Chondrocyte (in vitro differentiated cells): Measurements from ENCODE around the gene THAP10. TPM values are rescaled to one million over a fixed set of nuclear protein-coding genes. Genes with fewer than 3 reads are reported as not detected.
A peak's percentile ranks its signal among the peaks of the same experiment; 100 is the strongest.

Experiments used
- DNase-seq: peaks from one replicate; pipeline ENCODE4 v3.0.0; 2021; ENCODE audit warnings: mixed read lengths, low spot score
- H3K27ac Mint-ChIP-seq: one replicate; pipeline ENCODE4 v1.8.0; 2021; ENCODE audit warnings: mild to moderate bottlenecking, moderate library complexity, mixed read lengths; ENCODE audit not compliant: unreplicated experiment
- H3K27me3 Mint-ChIP-seq: 2 replicates; pipeline ENCODE4 v1.8.0; 2021; ENCODE audit warnings: low read depth, mixed read lengths
- H3K36me3 Mint-ChIP-seq: 2 replicates; pipeline ENCODE4 v1.8.0; 2021; ENCODE audit warnings: low read depth, mixed read lengths
- H3K4me1 Mint-ChIP-seq: 2 replicates; pipeline ENCODE4 v1.8.0; 2021; ENCODE audit warnings: low read depth, mild to moderate bottlenecking, mixed read lengths
- H3K4me3 Mint-ChIP-seq: one replicate; pipeline ENCODE4 v1.8.0; 2021; ENCODE audit warnings: mild to moderate bottlenecking, moderate library complexity, mixed read lengths; ENCODE audit not compliant: unreplicated experiment
- H3K9me3 Mint-ChIP-seq: 2 replicates; pipeline ENCODE4 v1.8.0; 2021; ENCODE audit warnings: low read depth, mixed read lengths
- CTCF ChIP-seq: fragments of 200-600 bp; sonication (generic); IDR thresholded peaks from 2 replicates; pipeline ENCODE4 v1.5.0; 2021; ENCODE audit warnings: antibody characterized with exemption, mild to moderate bottlenecking, moderate library complexity
- total RNA-seq: library from RNA; stranded (reverse); gene quantifications from 3 replicates; pipeline ENCODE4 v1.2.1, GENCODE V29; 2021

Gene THAP10
- total RNA-seq, 1 donor from 2014 or later = 2.2 TPM

DNA sequence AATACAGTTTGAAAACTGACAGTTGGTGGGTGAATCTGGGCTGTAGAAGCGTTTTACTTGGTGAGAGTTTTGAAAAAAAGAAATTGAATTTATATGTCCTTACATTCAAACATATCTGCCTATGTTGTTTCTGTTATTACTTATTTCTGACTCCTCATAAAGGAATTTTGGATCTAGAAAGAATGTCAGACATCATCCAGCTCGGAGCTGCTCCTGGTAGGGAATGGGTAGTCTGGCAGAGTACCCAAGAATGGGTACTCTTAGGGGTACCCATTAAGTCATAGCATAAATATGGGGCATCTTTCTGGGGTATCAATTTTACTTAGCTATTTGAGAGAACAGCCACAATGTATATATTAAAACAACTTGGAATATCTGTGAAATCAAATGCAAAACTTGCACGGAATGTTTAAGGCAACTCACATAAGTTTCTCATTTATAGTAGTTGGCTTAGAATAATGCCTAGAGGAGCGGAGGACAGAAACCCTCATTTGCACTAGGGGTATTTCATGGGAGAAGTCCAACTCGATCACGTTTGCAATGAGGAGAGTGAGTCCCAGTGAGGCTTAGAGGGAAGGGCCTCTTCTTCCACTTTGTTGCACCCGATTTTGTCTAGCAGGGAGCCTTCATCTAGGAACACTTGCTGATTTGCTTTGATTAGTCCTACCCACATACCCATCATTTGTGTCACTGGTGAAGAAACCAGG lies 35.9 kb downstream of the THAP10 start:
- no peak for DNase-seq
- Mint-ChIP-seq H3K27me3 (no peaks in the 10 kb centered on the region), H3K27ac (peak overlapping the region; percentile 96), H3K4me3 (peak overlapping the region; percentile 42), H3K36me3 (peaks cover 6% of the 10 kb centered on the region), H3K9me3 (no peaks in the 10 kb centered on the region), H3K4me1 (peaks cover 66% of the 10 kb centered on the region)
- TF ChIP-seq CTCF = no peak

DNA sequence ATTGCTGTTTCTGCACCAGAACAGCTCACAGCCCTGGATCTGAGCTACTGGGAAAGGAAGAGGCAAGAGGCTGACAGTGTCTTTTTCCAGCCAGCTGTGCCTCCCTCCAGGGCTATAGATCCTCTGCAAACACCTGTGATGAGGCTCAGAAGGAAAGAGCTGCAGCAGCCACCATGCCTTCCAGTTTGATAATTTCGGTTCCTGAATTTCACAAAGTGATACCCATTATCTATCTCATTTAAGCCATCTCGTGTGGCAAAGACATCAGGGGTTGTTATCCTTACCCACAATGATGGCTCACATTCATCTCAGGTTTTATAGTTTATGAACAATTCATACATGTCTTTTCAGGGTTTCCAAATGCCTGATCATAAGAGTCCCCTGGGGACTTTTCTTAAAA lies 36.5 kb downstream of the THAP10 start:
- Mint-ChIP-seq H3K4me3 (peak overlapping the region; percentile 42), H3K9me3 (no peaks in the 10 kb centered on the region), H3K36me3 (peaks cover 9% of the 10 kb centered on the region), H3K27me3 (no peaks in the 10 kb centered on the region), H3K27ac (peak overlapping the region; percentile 96), H3K4me1 (peaks cover 71% of the 10 kb centered on the region)
- DNase-seq = no peak
- TF ChIP-seq CTCF = no peak

DNA sequence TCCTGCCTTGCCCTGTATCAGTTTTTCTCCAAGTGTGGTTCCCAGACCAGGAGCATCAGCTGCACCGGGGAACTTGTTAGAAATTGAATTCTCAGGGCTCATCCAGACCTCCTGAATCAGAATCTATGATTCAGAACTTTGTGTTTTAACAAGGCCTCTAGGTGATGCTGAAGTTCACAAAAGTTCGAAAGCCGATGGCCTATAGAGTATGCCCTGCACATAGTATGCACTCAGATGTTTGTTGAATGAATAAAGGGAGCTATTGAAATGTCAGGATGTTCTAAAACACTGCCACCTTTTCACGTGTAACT lies 37.6 kb downstream of the THAP10 start:
- Mint-ChIP-seq H3K27ac (peak overlapping the region; percentile 96), H3K4me3 (peak overlapping the region; percentile 82), H3K27me3 (no peaks in the 10 kb centered on the region), H3K9me3 (no peaks in the 10 kb centered on the region), H3K4me1 (peaks cover 81% of the 10 kb centered on the region), H3K36me3 (peaks cover 12% of the 10 kb centered on the region)
- TF ChIP-seq CTCF = peak; percentile 62
- no peak for DNase-seq

DNA sequence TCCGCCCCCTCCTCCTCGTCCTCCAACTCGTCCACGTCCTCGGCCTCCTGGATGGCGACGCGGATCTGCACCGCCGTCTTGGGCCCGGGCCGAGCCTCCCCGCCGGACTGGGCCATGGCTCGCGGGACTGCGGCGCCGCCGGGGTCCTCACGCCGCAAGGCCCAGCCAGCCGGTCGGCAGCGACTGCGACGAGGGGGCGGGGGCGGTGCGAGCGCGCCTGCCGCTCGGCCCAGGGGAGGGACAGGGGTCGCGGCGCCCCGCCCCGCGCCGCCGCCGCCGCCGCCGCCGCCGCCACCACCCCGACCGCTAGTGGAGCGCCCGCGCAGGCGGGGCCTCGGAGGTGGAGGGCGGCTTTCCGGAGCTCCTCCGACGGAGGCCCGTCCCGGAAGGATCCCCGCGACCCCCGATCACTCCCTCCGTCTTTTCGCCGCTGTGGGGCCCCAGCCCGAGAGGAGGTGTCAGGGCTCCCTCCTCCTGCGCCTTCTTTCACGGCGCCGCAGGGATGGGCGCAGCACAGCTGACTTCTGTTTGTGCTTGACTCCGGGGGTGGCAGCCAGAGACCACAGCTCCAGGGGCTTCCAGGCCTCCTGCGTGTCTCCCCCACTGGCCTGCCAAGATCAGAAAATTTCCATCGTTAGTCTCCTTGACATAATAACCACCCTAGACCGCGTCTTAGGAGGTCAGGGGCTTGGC lies 38.1 kb downstream of the THAP10 start, which contains the start of gene LARP6:
TSS of gene LARP6 (minus strand) at position 185 of the 693 bp plus-strand sequence. CDS start at position 116, 69 bp downstream.
- peaks cover 82% of the 10 kb centered on the region for H3K4me1 Mint-ChIP-seq
- TF ChIP-seq CTCF = no peak
- peak within 1 kb of the TSS; percentile 90 for H3K4me3 Mint-ChIP-seq
- no peak for DNase-seq
- H3K9me3 Mint-ChIP-seq = no peaks in the 10 kb centered on the region
- H3K27ac Mint-ChIP-seq = peak within 1 kb of the TSS; percentile 96
- no peaks in the 10 kb centered on the region for H3K27me3 Mint-ChIP-seq
- peaks cover 14% of the 10 kb centered on the region for H3K36me3 Mint-ChIP-seq

- Mint-ChIP-seq H3K27ac (peak overlapping the region; percentile 96), H3K4me1 (peaks cover 76% of the 10 kb centered on the region)
These were observed 38.8 kb downstream of the THAP10 start for GRCh38 chr15:70853318-70853972.

More at GRCh38 chr15:70853318-70853972, 38.8 kb downstream of the THAP10 start:
- peak overlapping the region; percentile 90 for H3K4me3 Mint-ChIP-seq
- no peak for TF ChIP-seq CTCF
- no peak for DNase-seq
- H3K9me3 Mint-ChIP-seq = no peaks in the 10 kb centered on the region
- H3K27me3 Mint-ChIP-seq = no peaks in the 10 kb centered on the region
- H3K36me3 Mint-ChIP-seq = peaks cover 14% of the 10 kb centered on the region
